PC-3 (cell line): Measurements from ENCODE around the gene ZNF564.

Experiments used
- CTCF ChIP-seq: fragments of 300-600 bp; sonication (generic); conservative IDR thresholded peaks from 2 replicates; pipeline ENCODE4 v1.5.1; 2017; ENCODE audit warnings: antibody characterized with exemption, low read depth, mild to moderate bottlenecking, low read length
- EZH2 ChIP-seq: fragments of 300-600 bp; sonication (generic); IDR thresholded peaks from one replicate; pipeline ENCODE4 v1.6.1; 2017; ENCODE audit warnings: antibody characterized with exemption, mild to moderate bottlenecking, low read length; ENCODE audit not compliant: unreplicated experiment

DNA sequence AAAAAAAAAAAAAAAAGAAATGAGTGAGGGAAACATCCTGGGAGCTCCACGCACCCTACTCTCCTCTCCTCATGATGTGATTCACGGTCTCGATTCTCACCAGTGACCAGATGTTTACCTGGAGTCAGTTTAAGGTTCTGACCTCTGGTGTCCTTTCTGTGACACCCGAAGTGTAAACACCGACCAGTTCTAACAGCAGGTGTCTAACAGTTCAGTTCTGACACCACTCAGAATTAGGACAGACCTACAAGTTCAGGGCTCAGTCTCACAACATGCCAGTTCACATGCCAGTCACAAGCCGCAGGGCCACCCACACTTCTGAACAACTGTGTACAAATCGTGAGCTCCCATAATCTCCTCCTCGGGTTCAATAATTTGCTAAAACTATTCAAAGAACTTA, 6.0 kb downstream of the ZNF564 start:
- TF ChIP-seq CTCF (no peak), EZH2 (no peak)
